ENCODE results near the gene HRH2.

DNA sequence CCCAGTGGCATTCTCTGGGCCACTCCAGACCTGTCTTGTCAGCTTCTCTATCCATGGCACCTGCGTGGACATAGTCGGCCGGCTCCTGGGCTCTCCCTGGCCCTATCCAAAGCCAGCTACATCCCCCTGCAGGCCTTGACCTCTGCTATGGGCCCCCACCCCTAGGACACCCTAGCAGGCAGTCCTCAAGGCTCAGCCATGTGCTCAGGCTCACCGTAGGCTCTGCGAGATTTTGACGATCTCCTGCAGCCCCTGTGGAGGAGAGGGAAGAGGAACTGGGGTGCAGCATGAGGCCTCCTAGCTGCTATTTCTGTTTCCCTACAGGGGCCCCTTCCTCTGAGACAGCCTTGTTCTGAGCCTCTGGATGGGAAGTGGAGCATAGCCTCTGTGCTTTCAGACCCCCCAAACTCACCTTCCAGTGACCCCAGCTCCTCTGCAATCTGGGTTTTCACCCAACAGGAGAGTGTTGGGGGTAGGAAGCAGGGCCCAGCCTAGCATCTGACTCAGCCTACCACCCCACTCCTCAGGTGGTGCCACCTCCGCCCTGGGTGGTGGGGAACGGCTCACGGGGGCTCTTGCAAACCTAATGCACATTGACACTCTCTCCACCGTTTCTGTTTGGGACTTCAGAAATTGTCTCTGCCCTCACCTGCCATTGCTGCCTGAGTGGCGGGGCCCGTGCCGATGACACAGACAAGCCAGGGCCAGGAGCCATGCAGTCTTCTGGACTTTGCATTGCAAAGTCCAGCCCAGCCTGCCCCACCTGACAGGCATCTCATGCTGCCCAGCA is 36.7 kb downstream of the HRH2 start:
- TF ChIP-seq CTCF (IDR thresholded peaks at IDR 0.05; ENCODE audit: low read depth, low read length, poor library complexity, severe bottlenecking), result no peak
- TF ChIP-seq EZH2phosphoT487 (IDR thresholded peaks at IDR 0.05; ENCODE audit: borderline replicate concordance, low read length), result no peak
